Tibial nerve (tissue), 4 donors: Measurements from ENCODE around the gene PRSS3.

Source experiments
- EP300 ChIP-seq, 2 donors: sonication (generic); formaldehyde crosslinking; IDR thresholded peaks; one replicate each; pipeline ENCODE4 v1.6.1; 2017; ENCODE audit warnings: antibody characterized with exemption in 2 of 2, mild to moderate bottlenecking in 1 of 2
- POLR2A ChIP-seq, 2 donors: fragments of 450-650 bp; IDR thresholded peaks; one replicate each; pipeline ENCODE4 v1.6.1; 2017; ENCODE audit warnings: antibody characterized with exemption in 2 of 2, mild to moderate bottlenecking in 2 of 2, moderate library complexity in 2 of 2
- TF ChIP-seq, protein P1 (sequence below), 5 experiments: fragments of 200-600 bp in 3 of 5; fragments of 450-650 bp in 2 of 5; sonication (generic) in 3 of 5; IDR thresholded peaks; one replicate each; pipeline ENCODE4 v1.5.1; 2016 to 2019; ENCODE audit warnings: antibody characterized with exemption in 5 of 5, mild to moderate bottlenecking in 3 of 5, moderate library complexity in 2 of 5

DNA sequence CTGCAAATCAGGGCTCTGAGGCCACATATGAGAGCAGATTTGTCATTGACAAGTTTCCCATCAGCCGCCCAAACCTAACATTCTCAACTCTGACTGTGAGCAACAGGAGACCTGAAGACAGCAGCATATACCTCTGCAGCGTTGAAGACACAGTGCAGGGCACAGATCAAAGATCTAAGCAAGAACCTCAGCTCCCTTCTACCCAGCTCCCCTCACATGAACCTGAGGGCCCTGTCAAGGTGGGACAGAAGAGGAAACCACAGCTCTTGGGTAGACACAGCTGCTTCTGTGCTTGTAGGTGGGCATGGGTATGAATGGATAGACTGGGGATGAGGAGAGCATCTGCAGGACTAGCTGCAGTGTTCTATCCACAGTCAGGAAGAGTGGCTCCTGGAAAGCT lies 8.7 kb upstream of the PRSS3 start:
- TF ChIP-seq, protein P1, sequence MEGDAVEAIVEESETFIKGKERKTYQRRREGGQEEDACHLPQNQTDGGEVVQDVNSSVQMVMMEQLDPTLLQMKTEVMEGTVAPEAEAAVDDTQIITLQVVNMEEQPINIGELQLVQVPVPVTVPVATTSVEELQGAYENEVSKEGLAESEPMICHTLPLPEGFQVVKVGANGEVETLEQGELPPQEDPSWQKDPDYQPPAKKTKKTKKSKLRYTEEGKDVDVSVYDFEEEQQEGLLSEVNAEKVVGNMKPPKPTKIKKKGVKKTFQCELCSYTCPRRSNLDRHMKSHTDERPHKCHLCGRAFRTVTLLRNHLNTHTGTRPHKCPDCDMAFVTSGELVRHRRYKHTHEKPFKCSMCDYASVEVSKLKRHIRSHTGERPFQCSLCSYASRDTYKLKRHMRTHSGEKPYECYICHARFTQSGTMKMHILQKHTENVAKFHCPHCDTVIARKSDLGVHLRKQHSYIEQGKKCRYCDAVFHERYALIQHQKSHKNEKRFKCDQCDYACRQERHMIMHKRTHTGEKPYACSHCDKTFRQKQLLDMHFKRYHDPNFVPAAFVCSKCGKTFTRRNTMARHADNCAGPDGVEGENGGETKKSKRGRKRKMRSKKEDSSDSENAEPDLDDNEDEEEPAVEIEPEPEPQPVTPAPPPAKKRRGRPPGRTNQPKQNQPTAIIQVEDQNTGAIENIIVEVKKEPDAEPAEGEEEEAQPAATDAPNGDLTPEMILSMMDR (IDR thresholded peaks at IDR 0.05) = no peak
- TF ChIP-seq POLR2A (IDR thresholded peaks at IDR 0.05) (no peak), EP300 (IDR thresholded peaks at IDR 0.05) (no peak)
